K562 (cell line): Measurements from ENCODE around the gene FNBP1.

ENCODE experiments used
- BHLHE40 ChIP-seq: IDR thresholded peaks from 2 replicates; pipeline ENCODE4 v1.6.1; 2011; ENCODE audit warnings: low read length, improper control_type of control experiment
- CREM ChIP-seq: IDR thresholded peaks from 2 replicates; pipeline ENCODE4 v1.6.1; 2014; ENCODE audit warnings: antibody characterized with exemption, low read depth
- POLR2G ChIP-seq: fragments of 200-400 bp; formaldehyde crosslinking; IDR thresholded peaks from 2 replicates; pipeline ENCODE4 v1.6.1; 2017; ENCODE audit warnings: low read depth, mild to moderate bottlenecking, antibody characterized with exemption, low read length, moderate library complexity
- RBFOX2 ChIP-seq: fragments of 200-400 bp; formaldehyde crosslinking; IDR thresholded peaks from 2 replicates; pipeline ENCODE4 v1.6.1; 2017; ENCODE audit warnings: low read depth, mild to moderate bottlenecking, low read length, moderate library complexity

DNA sequence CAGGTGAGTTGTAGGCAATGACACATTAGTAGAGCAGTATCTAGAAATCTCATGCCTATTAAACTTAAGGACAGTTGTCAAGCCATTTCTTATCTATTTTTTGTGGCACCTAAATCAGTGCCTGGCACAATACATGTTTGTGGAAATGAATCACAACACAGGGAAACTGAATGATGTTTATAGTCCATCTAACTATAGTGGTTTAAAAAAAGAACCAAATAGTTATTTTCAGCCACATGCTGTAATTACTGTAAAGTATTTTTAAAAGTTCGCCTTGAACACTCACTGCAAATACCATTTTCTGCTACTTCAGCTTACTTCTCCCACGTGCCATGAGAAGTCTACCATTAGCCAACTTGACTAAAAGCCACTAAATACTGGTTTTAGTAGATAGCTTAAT, 21.9 kb downstream of the FNBP1 start:
- TF ChIP-seq BHLHE40: no peak
- no peak for TF ChIP-seq RBFOX2
- no peak for TF ChIP-seq CREM
- TF ChIP-seq POLR2G: no peak
